WTC11 (cell line): ENCODE results near the gene DUSP5. TPM values are rescaled to one million over a fixed set of nuclear protein-coding genes. Genes with fewer than 3 reads are reported as not detected.
A peak's percentile ranks its signal among the peaks of the same experiment; 100 is the strongest.
"Not testable (repeated sequence)": the region's sequence is repeated elsewhere in the genome, so short reads cannot be mapped to it uniquely, and the experiment has no call there.

Source experiments
- ATAC-seq: fragments of 200-7000 bp; cut with Tn5 transposase; 2 replicates; pipeline ENCODE4 v1.10.0; 2021; ENCODE audit warnings: mild to moderate bottlenecking, moderate library complexity
- CTCF ChIA-PET: fragments of 300-600 bp; sonication (Branson Sonifier 250); formaldehyde crosslinking; loops from one replicate; lab custom pipeline; 2021; ENCODE audit warnings: antibody characterized with exemption; lab: Charles Lee
- POLR2A ChIA-PET: fragments of 350-600 bp; sonication (Branson Sonifier 250); formaldehyde crosslinking; loops from one replicate; lab custom pipeline; 2021; ENCODE audit warnings: antibody characterized with exemption; lab: Charles Lee
- DNase-seq: peaks from one replicate; pipeline ENCODE4 v3.0.0; 2021; ENCODE audit warnings: low spot score
- H3K27ac Mint-ChIP-seq: 2 replicates; pipeline ENCODE4 v1.8.0; 2021; ENCODE audit warnings: mixed read lengths
- H3K27me3 Mint-ChIP-seq: 2 replicates; pipeline ENCODE4 v1.8.0; 2021; ENCODE audit warnings: low read depth, mild to moderate bottlenecking, moderate library complexity, mixed read lengths
- H3K36me3 Mint-ChIP-seq: 2 replicates; pipeline ENCODE4 v1.8.0; 2021; ENCODE audit warnings: mixed read lengths
- H3K4me1 Mint-ChIP-seq: 2 replicates; pipeline ENCODE4 v1.8.0; 2022; ENCODE audit warnings: mixed read lengths
- H3K4me3 Mint-ChIP-seq: 2 replicates; pipeline ENCODE4 v1.8.0; 2021; ENCODE audit warnings: mild to moderate bottlenecking, moderate library complexity, mixed read lengths
- H3K9me3 Mint-ChIP-seq: 2 replicates; pipeline ENCODE4 v1.8.0; 2021; ENCODE audit warnings: mixed read lengths
- CDX4 ChIP-seq: fragments of 250-450 bp; sonication (Bioruptor Pico); IDR thresholded peaks from 2 replicates; pipeline ENCODE4 v1.9.0; 2021; ENCODE audit warnings: moderate library complexity, mild to moderate bottlenecking, inconsistent platforms, borderline replicate concordance
- CREB1 ChIP-seq: sonication (generic); formaldehyde crosslinking; IDR thresholded peaks from 2 replicates; pipeline ENCODE4 v1.8.0; 2023; ENCODE audit warnings: mild to moderate bottlenecking, missing genetic modification reagents
- ELF4 ChIP-seq: sonication (generic); formaldehyde crosslinking; IDR thresholded peaks from 2 replicates; pipeline ENCODE4 v1.8.1; 2022; ENCODE audit warnings: low read depth, mild to moderate bottlenecking, moderate library complexity, missing genetic modification reagents
- FOXJ3 ChIP-seq: sonication (generic); formaldehyde crosslinking; IDR thresholded peaks from 2 replicates; pipeline ENCODE4 v1.9.0; 2021; ENCODE audit warnings: missing genetic modification reagents, mild to moderate bottlenecking, borderline replicate concordance
- HMGXB4 ChIP-seq: sonication (generic); formaldehyde crosslinking; IDR thresholded peaks from 2 replicates; pipeline ENCODE4 v1.8.1; 2023; ENCODE audit warnings: mild to moderate bottlenecking, moderate library complexity, missing genetic modification reagents
- NFATC4 ChIP-seq: fragments of 250-450 bp; sonication (Bioruptor Pico); IDR thresholded peaks from 2 replicates; pipeline ENCODE4 v1.9.0; 2021; ENCODE audit warnings: mild to moderate bottlenecking
- NR2C2 ChIP-seq: sonication (generic); formaldehyde crosslinking; IDR thresholded peaks from 2 replicates; pipeline ENCODE4 v1.8.0; 2022; ENCODE audit warnings: mild to moderate bottlenecking, missing genetic modification reagents
- SMAD3 ChIP-seq: sonication (generic); formaldehyde crosslinking; IDR thresholded peaks from 2 replicates; pipeline ENCODE4 v1.8.0; 2022; ENCODE audit warnings: missing genetic modification reagents, mild to moderate bottlenecking, borderline replicate concordance
- TCF7 ChIP-seq: sonication (generic); formaldehyde crosslinking; IDR thresholded peaks from 2 replicates; pipeline ENCODE4 v1.8.0; 2022; ENCODE audit warnings: mild to moderate bottlenecking, low read depth, missing genetic modification reagents, moderate library complexity
- TEAD1 ChIP-seq: sonication (generic); formaldehyde crosslinking; IDR thresholded peaks from 2 replicates; pipeline ENCODE4 v1.8.0; 2022; ENCODE audit warnings: mild to moderate bottlenecking, missing genetic modification reagents
- TEAD4 ChIP-seq: sonication (generic); formaldehyde crosslinking; IDR thresholded peaks from 2 replicates; pipeline ENCODE4 v1.8.0; 2022; ENCODE audit warnings: mild to moderate bottlenecking, missing genetic modification reagents
- ZNF219 ChIP-seq: sonication (generic); formaldehyde crosslinking; IDR thresholded peaks from 2 replicates; pipeline ENCODE4 v1.8.0; 2023; ENCODE audit warnings: missing genetic modification reagents, mild to moderate bottlenecking, borderline replicate concordance
- total RNA-seq: library from RNA; stranded (reverse); gene quantifications from 3 replicates; pipeline ENCODE4 v1.2.3, GENCODE V29; 2021
- TF ChIP-seq, protein P1 (sequence below): sonication (generic); formaldehyde crosslinking; conservative IDR thresholded peaks from 2 replicates; pipeline ENCODE4 v1.8.1; 2022; ENCODE audit warnings: mild to moderate bottlenecking, missing genetic modification reagents
- TF ChIP-seq, protein P2 (sequence below): sonication (generic); formaldehyde crosslinking; IDR thresholded peaks from 2 replicates; pipeline ENCODE4 v1.8.0; 2023; ENCODE audit warnings: mild to moderate bottlenecking, missing genetic modification reagents

The DUSP5 gene
- total RNA-seq, 1 experiment from 2014 or later, result 55.1 TPM

GRCh38 chr10:110527731-110528171, 30.0 kb downstream of the DUSP5 start:
- TF ChIP-seq FOXJ3 (CRISPR knock-in tag) (no peak), ZNF219 (CRISPR knock-in tag) (no peak), TCF7 (CRISPR knock-in tag) (no peak)
- DNase-seq (no peak), ATAC-seq (no peak)
- Mint-ChIP-seq H3K9me3 (no peaks in the 10 kb centered on the region), H3K27ac (no peak overlapping the region), H3K36me3 (no peaks in the 10 kb centered on the region), H3K4me1 (peaks cover 62% of the 10 kb centered on the region), H3K27me3 (no peaks in the 10 kb centered on the region), H3K4me3 (no peak overlapping the region)
- CTCF ChIA-PET, result interaction anchor here (1.2 to 1.3 kb wide), 2 partner anchors 19 to 173 kb away, joined by 3 read pairs; no protein-coding TSS in a partner anchor
- POLR2A ChIA-PET, result no interaction called here

DNA sequence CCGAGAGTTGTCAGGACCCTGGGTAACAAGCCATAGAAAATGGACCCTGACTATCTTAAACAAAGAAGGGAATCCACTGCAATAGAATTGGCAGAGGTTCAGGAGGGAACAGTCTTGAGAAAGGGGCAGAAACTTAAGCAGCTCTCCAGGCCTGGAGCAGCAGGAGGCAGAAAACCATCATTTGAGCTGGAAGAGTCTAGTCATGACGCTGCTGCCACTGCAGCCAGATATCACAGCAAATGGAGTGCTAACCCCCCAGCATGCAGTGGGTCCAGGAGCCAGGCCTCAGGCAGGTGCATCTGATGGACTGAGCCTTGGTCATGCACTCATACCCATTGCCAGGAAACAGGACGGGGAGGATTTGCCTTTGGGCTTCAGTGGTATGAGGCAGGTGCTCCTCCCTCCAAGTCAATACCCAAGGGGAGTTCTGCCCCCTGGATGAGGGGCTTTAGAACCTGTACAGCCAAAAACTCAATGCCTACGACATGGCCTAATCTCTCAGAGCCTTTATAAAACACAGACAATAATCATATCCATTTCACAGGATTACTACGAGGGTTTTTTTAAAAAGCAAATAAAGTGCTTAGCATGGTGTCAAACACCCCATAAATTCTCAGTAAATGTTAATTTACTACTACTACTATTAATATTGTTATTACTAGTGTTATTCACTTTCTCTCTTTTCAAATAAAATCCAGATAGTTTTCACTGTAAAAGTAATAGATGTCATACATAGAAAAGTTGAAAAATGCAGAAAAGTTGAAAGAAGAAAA, 30.7 kb downstream of the DUSP5 start:
- no peaks in the 10 kb centered on the region for H3K36me3 Mint-ChIP-seq
- ChIA-PET CTCF (interaction anchor here (1.2 to 1.3 kb wide), 2 partner anchors 18 to 174 kb away, joined by 3 read pairs; no protein-coding TSS in a partner anchor), POLR2A (no interaction called here)
- no peak for DNase-seq
- TF ChIP-seq NFATC4 (CRISPR knock-in tag) (no peak), TEAD4 (CRISPR knock-in tag) (no peak), CDX4 (CRISPR knock-in tag) (no peak), TEAD1 (CRISPR knock-in tag) (no peak), NR2C2 (CRISPR knock-in tag) (no peak), ELF4 (CRISPR knock-in tag) (no peak), CREB1 (no peak), SMAD3 (CRISPR knock-in tag) (no peak), HMGXB4 (CRISPR knock-in tag) (no peak)
- TF ChIP-seq, protein P1, sequence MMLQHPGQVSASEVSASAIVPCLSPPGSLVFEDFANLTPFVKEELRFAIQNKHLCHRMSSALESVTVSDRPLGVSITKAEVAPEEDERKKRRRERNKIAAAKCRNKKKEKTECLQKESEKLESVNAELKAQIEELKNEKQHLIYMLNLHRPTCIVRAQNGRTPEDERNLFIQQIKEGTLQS (CRISPR knock-in tag), result no peak
- TF ChIP-seq, protein P2, sequence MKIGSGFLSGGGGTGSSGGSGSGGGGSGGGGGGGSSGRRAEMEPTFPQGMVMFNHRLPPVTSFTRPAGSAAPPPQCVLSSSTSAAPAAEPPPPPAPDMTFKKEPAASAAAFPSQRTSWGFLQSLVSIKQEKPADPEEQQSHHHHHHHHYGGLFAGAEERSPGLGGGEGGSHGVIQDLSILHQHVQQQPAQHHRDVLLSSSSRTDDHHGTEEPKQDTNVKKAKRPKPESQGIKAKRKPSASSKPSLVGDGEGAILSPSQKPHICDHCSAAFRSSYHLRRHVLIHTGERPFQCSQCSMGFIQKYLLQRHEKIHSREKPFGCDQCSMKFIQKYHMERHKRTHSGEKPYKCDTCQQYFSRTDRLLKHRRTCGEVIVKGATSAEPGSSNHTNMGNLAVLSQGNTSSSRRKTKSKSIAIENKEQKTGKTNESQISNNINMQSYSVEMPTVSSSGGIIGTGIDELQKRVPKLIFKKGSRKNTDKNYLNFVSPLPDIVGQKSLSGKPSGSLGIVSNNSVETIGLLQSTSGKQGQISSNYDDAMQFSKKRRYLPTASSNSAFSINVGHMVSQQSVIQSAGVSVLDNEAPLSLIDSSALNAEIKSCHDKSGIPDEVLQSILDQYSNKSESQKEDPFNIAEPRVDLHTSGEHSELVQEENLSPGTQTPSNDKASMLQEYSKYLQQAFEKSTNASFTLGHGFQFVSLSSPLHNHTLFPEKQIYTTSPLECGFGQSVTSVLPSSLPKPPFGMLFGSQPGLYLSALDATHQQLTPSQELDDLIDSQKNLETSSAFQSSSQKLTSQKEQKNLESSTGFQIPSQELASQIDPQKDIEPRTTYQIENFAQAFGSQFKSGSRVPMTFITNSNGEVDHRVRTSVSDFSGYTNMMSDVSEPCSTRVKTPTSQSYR (CRISPR knock-in tag), result no peak
- TF ChIP-seq, all 79 proteins: peak for 0
- H3K4me1 Mint-ChIP-seq, result peaks cover 64% of the 10 kb centered on the region
- no peaks in the 10 kb centered on the region for H3K27me3 Mint-ChIP-seq
- ATAC-seq, result no peak
- H3K27ac Mint-ChIP-seq, result peak overlapping the region; percentile 63
- no peak overlapping the region for H3K4me3 Mint-ChIP-seq
- no peaks in the 10 kb centered on the region for H3K9me3 Mint-ChIP-seq

- POLR2A ChIA-PET, result interaction anchor here (0.7 to 1.0 kb wide), 2 partner anchors 30 to 33 kb away, joined by 4 read pairs; no protein-coding TSS in a partner anchor
- CTCF ChIA-PET, result interaction anchor here (0.7 to 1.1 kb wide), 4 partner anchors 17 to 175 kb away, joined by 3 to 5 read pairs (median 4); no protein-coding TSS in a partner anchor
- not testable (repeated sequence) for H3K27me3 Mint-ChIP-seq, DNase-seq, ATAC-seq, H3K9me3 Mint-ChIP-seq, H3K36me3 Mint-ChIP-seq, H3K4me3 Mint-ChIP-seq
- H3K27ac Mint-ChIP-seq, result peak overlapping the region; percentile 94
- peaks cover 58% of the 10 kb centered on the region for H3K4me1 Mint-ChIP-seq
Observed at GRCh38 chr10:110528997-110529524, 31.4 kb downstream of the DUSP5 start.
